Breast epithelium (tissue), 4 donors: ENCODE results near the gene DEFB115. TPM values are rescaled to one million over a fixed set of nuclear protein-coding genes. Genes with fewer than 3 reads are reported as not detected.
"Not testable (repeated sequence)": the region's sequence is repeated elsewhere in the genome, so short reads cannot be mapped to it uniquely, and the experiment has no call there.

Experiments
- DNase-seq, 2 donors: peaks; one replicate each; pipeline ENCODE4 v3.0.0-alpha.2; 2019; ENCODE audit warnings: low spot score in 2 of 2
- H3K27ac ChIP-seq, 2 donors: fragments of 200-600 bp; sonication (generic) in 1 of 2; one replicate each; pipeline ENCODE4 v1.5.1; 2016 to 2019; ENCODE audit warnings: mild to moderate bottlenecking in 1 of 2
- H3K27me3 ChIP-seq, 2 donors: fragments of 200-600 bp; sonication (generic) in 1 of 2; one replicate each; pipeline versions ENCODE4 v1.5.1 to v1.6.0; 2017 to 2019; ENCODE audit warnings: control low read depth in 1 of 2, mild to moderate bottlenecking in 1 of 2
- H3K36me3 ChIP-seq: fragments of 200-600 bp; one replicate; pipeline ENCODE4 v1.5.1; 2019
- H3K4me1 ChIP-seq, 2 donors: fragments of 200-600 bp; sonication (generic); one replicate each; pipeline ENCODE4 v1.5.1; 2016 to 2019; ENCODE audit warnings: control low read depth in 1 of 2
- H3K4me3 ChIP-seq, 3 donors: fragments of 200-600 bp; sonication (generic); 1 replicate in 2 of 3; 2 replicates in 1 of 3; pipeline ENCODE4 v1.5.1; 2016 to 2019; ENCODE audit warnings: mild to moderate bottlenecking in 3 of 3, moderate library complexity in 2 of 3
- H3K9me3 ChIP-seq, 2 donors: fragments of 200-600 bp; sonication (generic) in 1 of 2; one replicate each; pipeline ENCODE4 v1.5.1; 2016 to 2019; ENCODE audit warnings: control low read depth in 1 of 2
- POLR2A ChIP-seq: fragments of 450-650 bp; IDR thresholded peaks from one replicate; pipeline ENCODE4 v1.6.1; 2016; ENCODE audit warnings: antibody characterized with exemption, mild to moderate bottlenecking, moderate library complexity
- POLR2AphosphoS5 ChIP-seq, 3 donors: sonication (generic); formaldehyde crosslinking; IDR thresholded peaks; one replicate each; pipeline ENCODE4 v1.6.1; 2017; ENCODE audit warnings: antibody characterized with exemption in 3 of 3
- intact Hi-C: fragments of 100-400 bp; cut with DNase I; formaldehyde crosslinking; loops from one replicate; pipeline ENCODE4 v1.15.1; 2023; ENCODE audit warnings: low total_unique reads
- total RNA-seq, 3 donors: library from RNA; depleted of rRNA; stranded (reverse); fragments of >200 nt; gene quantifications; one replicate each; pipeline ENCODE4 v1.1.0, GENCODE V29; 2016
- TF ChIP-seq, protein P1 (sequence below), 3 donors: fragments of 450-650 bp; IDR thresholded peaks; one replicate each; pipeline ENCODE4 v1.5.1; 2016 to 2017; ENCODE audit warnings: antibody characterized with exemption in 3 of 3, mild to moderate bottlenecking in 3 of 3, moderate library complexity in 3 of 3

DEFB115 gene
- total RNA-seq, 3 donors from 2014 or later, result not detected

DNA sequence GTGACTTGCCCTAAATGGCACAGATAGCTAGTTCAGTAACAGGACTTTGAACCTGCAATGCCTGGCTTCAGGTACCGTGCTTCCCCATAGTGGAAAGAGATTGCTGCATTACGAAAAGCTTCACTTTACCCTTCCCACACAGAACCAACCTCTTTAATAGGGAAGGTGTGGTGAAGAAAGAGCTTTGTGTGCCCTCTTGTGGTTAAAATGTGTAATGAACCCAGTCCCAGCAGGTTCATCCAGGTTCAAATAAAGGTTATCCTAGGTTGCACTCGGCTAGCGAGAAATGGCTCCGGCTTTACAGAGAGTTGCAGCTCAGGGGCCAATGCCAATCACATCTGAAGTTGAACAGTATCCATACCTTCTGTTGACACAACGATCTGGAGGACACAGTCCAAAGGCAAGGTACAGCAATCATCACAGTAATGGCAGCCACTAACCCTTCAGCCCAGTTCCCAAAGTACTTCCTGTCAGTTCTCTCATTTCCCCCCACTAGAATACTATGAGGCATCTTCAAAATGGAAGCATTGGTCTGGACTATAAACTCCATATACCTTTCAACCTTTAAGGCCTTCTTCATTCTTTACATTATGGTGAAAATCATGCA is 3.0 kb downstream of the DEFB115 start:
- intact Hi-C loops, result no loop called here
- TF ChIP-seq, protein P1, sequence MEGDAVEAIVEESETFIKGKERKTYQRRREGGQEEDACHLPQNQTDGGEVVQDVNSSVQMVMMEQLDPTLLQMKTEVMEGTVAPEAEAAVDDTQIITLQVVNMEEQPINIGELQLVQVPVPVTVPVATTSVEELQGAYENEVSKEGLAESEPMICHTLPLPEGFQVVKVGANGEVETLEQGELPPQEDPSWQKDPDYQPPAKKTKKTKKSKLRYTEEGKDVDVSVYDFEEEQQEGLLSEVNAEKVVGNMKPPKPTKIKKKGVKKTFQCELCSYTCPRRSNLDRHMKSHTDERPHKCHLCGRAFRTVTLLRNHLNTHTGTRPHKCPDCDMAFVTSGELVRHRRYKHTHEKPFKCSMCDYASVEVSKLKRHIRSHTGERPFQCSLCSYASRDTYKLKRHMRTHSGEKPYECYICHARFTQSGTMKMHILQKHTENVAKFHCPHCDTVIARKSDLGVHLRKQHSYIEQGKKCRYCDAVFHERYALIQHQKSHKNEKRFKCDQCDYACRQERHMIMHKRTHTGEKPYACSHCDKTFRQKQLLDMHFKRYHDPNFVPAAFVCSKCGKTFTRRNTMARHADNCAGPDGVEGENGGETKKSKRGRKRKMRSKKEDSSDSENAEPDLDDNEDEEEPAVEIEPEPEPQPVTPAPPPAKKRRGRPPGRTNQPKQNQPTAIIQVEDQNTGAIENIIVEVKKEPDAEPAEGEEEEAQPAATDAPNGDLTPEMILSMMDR (IDR thresholded peaks at IDR 0.05), result no peak
- TF ChIP-seq POLR2A, result no peak
- no peak for TF ChIP-seq POLR2AphosphoS5 (IDR thresholded peaks at IDR 0.05)

DNA sequence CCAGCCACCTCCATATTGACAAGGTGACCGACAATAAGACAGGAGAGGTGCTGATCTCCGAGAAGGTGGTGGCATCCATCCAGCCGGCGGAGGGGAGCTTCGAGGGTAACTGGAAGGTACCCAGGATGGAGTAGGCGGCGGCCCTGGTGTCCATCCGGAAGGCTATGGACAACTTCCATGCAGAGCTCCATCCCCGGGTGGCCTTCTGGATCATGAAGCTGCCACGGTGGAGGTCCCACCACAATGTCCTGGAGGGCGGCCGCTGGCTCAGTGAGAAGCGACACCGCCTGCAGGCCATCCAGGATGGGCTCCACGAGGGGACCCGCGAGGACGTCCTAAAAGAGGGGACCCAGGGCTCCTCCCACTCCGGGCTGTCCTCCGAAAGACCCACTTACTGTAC is 17.0 kb downstream of the DEFB115 start:
- Histone ChIP-seq H3K27ac (no peak overlapping the region), H3K27me3 (no peaks in the 10 kb centered on the region), H3K9me3 (peaks cover 46 to 73% of the 10 kb centered on the region in 2 donors), H3K36me3 (no peaks in the 10 kb centered on the region), H3K4me1 (no peaks in the 10 kb centered on the region), H3K4me3 (no peak overlapping the region)
- no peak for TF ChIP-seq POLR2A
- TF ChIP-seq, protein P1 (IDR thresholded peaks at IDR 0.05), result no peak
- TF ChIP-seq POLR2AphosphoS5 (IDR thresholded peaks at IDR 0.05), result no peak
- no peak for DNase-seq
- intact Hi-C loops, result no loop called here

More for the DNA sequence above, 3.0 kb downstream of the DEFB115 start:
- Histone ChIP-seq H3K27ac (no peak overlapping the region), H3K9me3 (no peaks in the 10 kb centered on the region), H3K4me3 (no peak overlapping the region), H3K27me3 (no peaks in the 10 kb centered on the region), H3K36me3 (no peaks in the 10 kb centered on the region), H3K4me1 (no peaks in the 10 kb centered on the region)
- no peak for DNase-seq

DNA sequence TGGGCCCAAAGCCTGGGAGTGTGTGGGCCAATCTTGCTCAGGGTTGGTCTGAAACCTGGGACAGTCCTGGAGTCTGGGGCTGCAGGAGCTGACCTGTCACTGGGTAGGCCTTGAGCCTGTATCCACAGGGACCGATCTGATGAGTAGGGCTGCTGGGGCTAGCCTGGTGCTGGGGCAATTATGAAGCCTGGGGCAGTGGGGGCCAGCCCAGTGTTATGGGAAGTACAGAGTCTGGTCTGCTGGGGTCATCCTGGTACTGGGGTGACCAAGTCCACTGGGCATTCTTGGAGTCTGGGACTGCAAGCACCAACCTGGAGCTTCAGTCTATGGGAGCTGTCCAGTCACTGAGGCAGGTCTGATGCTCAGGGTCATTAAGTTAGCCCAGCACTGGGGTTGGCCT is 20.7 kb downstream of the DEFB115 start:
- intact Hi-C loops, result no loop called here
- Histone ChIP-seq H3K9me3 (peaks cover 13 to 46% of the 10 kb centered on the region in 2 donors), H3K4me1 (no peaks in the 10 kb centered on the region), H3K27me3 (no peaks in the 10 kb centered on the region), H3K27ac (no peak overlapping the region), H3K36me3 (no peaks in the 10 kb centered on the region), H3K4me3 (no peak overlapping the region)
- no peak for DNase-seq
- TF ChIP-seq, protein P1 (IDR thresholded peaks at IDR 0.05), result no peak
- TF ChIP-seq POLR2A, result no peak
- TF ChIP-seq POLR2AphosphoS5 (IDR thresholded peaks at IDR 0.05), result no peak

DNA sequence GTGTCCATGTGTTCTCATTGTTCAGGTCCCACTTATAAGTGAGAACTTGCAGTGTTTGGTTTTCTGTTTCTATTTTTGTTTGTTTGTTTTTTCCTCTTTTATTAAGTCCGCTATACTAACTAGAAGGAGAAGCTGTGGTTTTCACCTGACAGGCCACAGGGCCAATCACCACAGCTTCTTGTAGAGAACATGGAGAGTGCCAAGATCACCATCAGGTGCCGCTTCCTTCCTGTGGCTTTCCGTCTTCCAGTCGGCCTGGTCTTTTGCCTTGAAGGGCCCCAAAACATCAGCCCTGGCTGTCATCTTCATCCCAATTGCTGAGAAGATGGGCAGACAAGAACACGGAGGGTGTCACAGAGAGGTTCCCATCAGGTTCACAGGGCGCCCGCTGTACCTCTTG is 27.5 kb downstream of the DEFB115 start:
- H3K27ac ChIP-seq, H3K36me3 ChIP-seq, H3K4me3 ChIP-seq, H3K4me1 ChIP-seq, DNase-seq, H3K27me3 ChIP-seq, intact Hi-C loops: not testable (repeated sequence)
- H3K9me3 ChIP-seq, result peaks cover 0 to 31% of the 10 kb centered on the region in 2 donors

DNA sequence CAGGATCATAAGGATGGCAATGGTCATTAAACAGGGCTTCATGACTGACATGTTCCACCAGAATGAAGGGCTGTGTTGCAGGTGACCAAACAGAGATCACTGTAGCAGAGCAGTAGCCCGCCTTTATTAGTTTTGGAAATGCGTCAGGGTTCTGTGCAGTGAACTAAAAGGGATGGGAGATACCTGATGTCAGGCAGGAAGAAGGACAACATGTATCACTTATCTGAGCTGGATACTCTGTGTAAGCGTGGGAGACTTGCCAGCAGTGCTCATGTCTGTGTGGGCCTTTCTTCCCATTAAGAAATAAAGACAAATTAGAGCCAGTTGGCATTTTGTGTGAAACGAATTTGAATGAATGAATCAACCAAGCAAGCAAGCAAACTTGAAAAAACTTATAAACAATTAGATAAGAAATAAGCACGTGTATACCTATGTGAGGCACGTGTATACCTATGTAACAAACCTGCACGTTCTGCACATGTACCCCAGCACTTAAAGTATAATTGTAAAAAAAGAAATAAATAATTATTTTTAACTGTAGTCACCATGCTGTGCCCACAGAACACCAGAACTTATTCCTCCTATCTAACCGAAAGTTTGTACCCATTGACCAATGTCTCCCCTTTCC is 51.2 kb downstream of the DEFB115 start, which contains the start of gene DEFB116:
Gene DEFB116, minus strand, starts transcription at position 51 of the 628 bp plus-strand sequence. Its CDS starts 0 bp downstream, at position 51.
- TF ChIP-seq, protein P1 (IDR thresholded peaks at IDR 0.05), result no peak
- TF ChIP-seq POLR2AphosphoS5 (IDR thresholded peaks at IDR 0.05), result no peak
- Histone ChIP-seq H3K9me3 (peaks cover 0 to 7% of the 10 kb centered on the region in 2 donors), H3K27ac (no peak within 1 kb of the TSS), H3K36me3 (no peaks in the 10 kb centered on the region), H3K4me3 (no peak within 1 kb of the TSS), H3K4me1 (no peaks in the 10 kb centered on the region), H3K27me3 (no peaks in the 10 kb centered on the region)
- no peak for DNase-seq
- intact Hi-C loops, result no loop called here

Other genes with a start within 250 kb of the DEFB115 start
- not detected for gene DEFB116, start 50.9 kb downstream of the DEFB115 start, total RNA-seq
- not detected for gene DEFB118, start 110.9 kb downstream of the DEFB115 start, total RNA-seq
- gene DEFB119, start 132.9 kb downstream of the DEFB115 start, total RNA-seq, result not detected
- gene DEFB121, start 148.6 kb downstream of the DEFB115 start, total RNA-seq, result not detected
- not detected for gene DEFB123, start 183.0 kb downstream of the DEFB115 start, total RNA-seq
- not detected for gene DEFB124, start 217.5 kb downstream of the DEFB115 start, total RNA-seq
- gene REM1, start 217.6 kb downstream of the DEFB115 start, total RNA-seq, result 1 to 10 TPM; 3.2 to 3.9 (median 3.4) TPM